ENCODE data around the gene ZNF821.
"Not testable (repeated sequence)": the region's sequence is repeated elsewhere in the genome, so short reads cannot be mapped to it uniquely, and the experiment has no call there.

The ZNF821 gene

DNA sequence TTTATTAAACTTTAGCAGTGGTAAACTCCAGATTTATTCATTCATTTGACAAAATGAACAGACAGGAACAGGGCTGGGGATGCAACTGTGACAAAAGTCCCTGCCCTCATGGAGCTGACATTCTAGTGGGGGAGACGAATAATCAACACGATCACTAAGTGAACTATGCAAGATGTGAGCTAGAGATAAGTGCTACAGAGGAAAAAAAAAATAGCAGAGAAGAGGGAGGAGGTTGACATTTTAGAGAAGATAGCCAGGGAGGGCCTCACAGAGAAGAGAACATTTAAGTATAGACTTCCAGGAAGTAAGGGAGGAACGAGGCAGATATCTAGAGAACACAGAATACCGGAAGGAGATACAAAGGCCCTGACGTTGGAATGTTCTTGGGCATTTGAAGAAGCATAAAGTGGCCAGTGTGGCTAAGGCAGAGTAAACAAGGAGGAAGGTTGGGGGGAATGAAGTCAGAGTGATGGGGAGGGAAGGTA, 57.4 kb downstream of the ZNF821 start:
- DNase-seq (ENCODE audit: extremely low read depth in 1 of 2, low read depth in 1 of 2), result no peak

GRCh38 chr16:71817155-71817500, 66.9 kb downstream of the ZNF821 start:
- not testable (repeated sequence) for DNase-seq (ENCODE audit: extremely low read depth in 1 of 2, low read depth in 1 of 2)

- DNase-seq (ENCODE audit: extremely low read depth in 1 of 2, low read depth in 1 of 2), result no peak
These were observed 72.7 kb downstream of the ZNF821 start for GRCh38 chr16:71811261-71811803.

- DNase-seq (ENCODE audit: extremely low read depth in 1 of 2, low read depth in 1 of 2), result not testable (repeated sequence)
These were observed 73.8 kb downstream of the ZNF821 start for GRCh38 chr16:71810155-71810530.

Measured in stimulated activated CD8-positive, alpha-beta memory T cell treated with anti-CD3 and anti-CD28 coated beads, Interleukin-7, amount 100 ng/mL, for 48 hours (primary cell).